GM23338 (cell line): ENCODE results near the gene C2CD2L.

ENCODE experiments used
- EZH2phosphoT487 ChIP-seq: fragments of 200-600 bp; sonication (generic); IDR thresholded peaks from one replicate; pipeline ENCODE4 v1.8.1; 2018; ENCODE audit warnings: antibody characterized with exemption; ENCODE audit not compliant: unreplicated experiment
- POLR2AphosphoS5 ChIP-seq: IDR thresholded peaks from 2 replicates; pipeline ENCODE4 v1.6.1; 2016; ENCODE audit warnings: antibody characterized with exemption, low read depth

- TF ChIP-seq POLR2AphosphoS5 (no peak), EZH2phosphoT487 (no peak)
Measured at GRCh38 chr11:119116235-119116594, 9.1 kb downstream of the C2CD2L start.
